B cell (primary cell): ENCODE data around the gene EXOC4. TPM values are rescaled to one million over a fixed set of nuclear protein-coding genes. Genes with fewer than 3 reads are reported as not detected.

ENCODE experiments used
- ATAC-seq: fragments of 200-7000 bp; cut with Tn5 transposase; one replicate; pipeline ENCODE4 v1.10.0; 2021; ENCODE audit warnings: low read depth, mild to moderate bottlenecking, moderate number of reproducible peaks, moderate library complexity
- CTCF ChIA-PET: fragments of 350-600 bp; sonication (Branson Sonifier 250); formaldehyde crosslinking; loops from one replicate; lab custom pipeline; 2021; ENCODE audit warnings: antibody characterized with exemption, inconsistent platforms; lab: Charles Lee
- POLR2A ChIA-PET: fragments of 350-600 bp; sonication (Branson Sonifier 250); formaldehyde crosslinking; loops from one replicate; lab custom pipeline; 2021; ENCODE audit warnings: antibody characterized with exemption; lab: Charles Lee
- DNase-seq: peaks from one replicate; pipeline ENCODE4 v3.0.0; 2013
- H2AFZ ChIP-seq: 2 replicates; pipeline ENCODE4 v1.6.1; 2012; ENCODE audit warnings: mild to moderate bottlenecking, low read depth, low read length; ENCODE audit not compliant: insufficient read depth, poor library complexity, severe bottlenecking
- H3K27ac ChIP-seq, 2 donors: 1 replicate in 1 of 2; 2 replicates in 1 of 2; pipeline ENCODE4 v1.5.1; 2012 to 2013; ENCODE audit warnings: low read length in 2 of 2, mild to moderate bottlenecking in 2 of 2, moderate library complexity in 1 of 2
- H3K27me3 ChIP-seq, 4 experiments: fragments of 200-600 bp in 1 of 4; sonication (generic) in 1 of 4; replicated peaks in 1 of 4; 1 replicate in 2 of 4; 2 replicates in 2 of 4; pipeline versions ENCODE4 v1.6.1 to v1.7.0; 2013 to 2016; ENCODE audit warnings: low read length in 3 of 4, mild to moderate bottlenecking in 2 of 4, mixed read lengths in 1 of 4, moderate library complexity in 1 of 4; ENCODE audit not compliant: insufficient read depth in 4 of 4, control insufficient read depth in 3 of 4; ENCODE audit errors: control extremely low read depth in 1 of 4
- H3K36me3 ChIP-seq, 2 experiments: replicated peaks in 1 of 2; 1 replicate in 1 of 2; 2 replicates in 1 of 2; pipeline versions ENCODE4 v1.6.1 to v1.7.1; 2013; ENCODE audit warnings: low read length in 1 of 2; ENCODE audit not compliant: insufficient read depth in 2 of 2, control insufficient read depth in 1 of 2; ENCODE audit errors: control extremely low read depth in 1 of 2, extremely low read depth in 1 of 2
- H3K4me1 ChIP-seq, 2 donors: fragments of 200-600 bp in 1 of 2; sonication (generic) in 1 of 2; 1 replicate in 1 of 2; 2 replicates in 1 of 2; pipeline versions ENCODE4 v1.5.1 to v1.6.1; 2013 to 2017; ENCODE audit warnings: low read length in 2 of 2; ENCODE audit not compliant: control insufficient read depth in 2 of 2, insufficient read depth in 2 of 2
- H3K4me2 ChIP-seq: replicated peaks from 2 replicates; pipeline ENCODE3; 2012; ENCODE audit warnings: mild to moderate bottlenecking, low read depth, low read length; ENCODE audit not compliant: poor library complexity, severe bottlenecking
- H3K4me3 ChIP-seq, 5 experiments: fragments of 200-600 bp in 1 of 5; sonication (generic) in 1 of 5; 1 replicate in 3 of 5; 2 replicates in 2 of 5; pipeline versions ENCODE4 v1.5.1 to v1.7.0; 2011 to 2016; ENCODE audit warnings: low read length in 4 of 5, mild to moderate bottlenecking in 4 of 5, low read depth in 2 of 5, control low read depth in 1 of 5, moderate library complexity in 1 of 5; ENCODE audit not compliant: insufficient read depth in 1 of 5; ENCODE audit errors: control extremely low read depth in 1 of 5, extremely low read depth in 1 of 5
- H3K79me2 ChIP-seq: fragments of 200-600 bp; sonication (generic); one replicate; pipeline ENCODE4 v1.6.0; 2016; ENCODE audit warnings: low read length; ENCODE audit not compliant: control insufficient read depth, insufficient read depth
- H3K9ac ChIP-seq: fragments of 200-600 bp; sonication (generic); 2 replicates; pipeline ENCODE4 v1.6.1; 2017; ENCODE audit warnings: mild to moderate bottlenecking, low read length, moderate library complexity
- H3K9me3 ChIP-seq, 3 donors: one replicate each; pipeline versions ENCODE4 v1.6.1 to v1.7.1; 2013; ENCODE audit warnings: low read length in 2 of 3; ENCODE audit not compliant: control insufficient read depth in 2 of 3, insufficient read depth in 1 of 3; ENCODE audit errors: control extremely low read depth in 1 of 3
- H4K20me1 ChIP-seq: 2 replicates; pipeline ENCODE4 v1.6.0; 2012; ENCODE audit warnings: mild to moderate bottlenecking, low read length; ENCODE audit not compliant: insufficient read depth, control insufficient read depth, poor library complexity, severe bottlenecking
- H3K27ac Mint-ChIP-seq: one replicate; pipeline ENCODE4 v1.8.0; 2021; ENCODE audit warnings: mixed read lengths
- H3K27me3 Mint-ChIP-seq: one replicate; pipeline ENCODE4 v1.8.0; 2021; ENCODE audit warnings: mixed read lengths
- H3K4me1 Mint-ChIP-seq: one replicate; pipeline ENCODE4 v1.8.0; 2021; ENCODE audit warnings: mixed read lengths
- H3K4me3 Mint-ChIP-seq: one replicate; pipeline ENCODE4 v1.8.0; 2021; ENCODE audit warnings: mixed read lengths
- H3K9me3 Mint-ChIP-seq: one replicate; pipeline ENCODE4 v1.8.0; 2022; ENCODE audit warnings: mixed read lengths; ENCODE audit not compliant: insufficient read depth
- EZH2 ChIP-seq: IDR thresholded peaks from 2 replicates; pipeline ENCODE4 v1.6.1; 2012; ENCODE audit warnings: borderline replicate concordance, low read depth, mild to moderate bottlenecking, moderate library complexity, low read length; ENCODE audit not compliant: insufficient read depth, poor library complexity, severe bottlenecking
- WGBS: methylation state at CpG from one replicate; pipeline ENCODE4 v1.1.5; 2013; ENCODE audit warnings: missing lambda C conversion rate; ENCODE audit not compliant: insufficient coverage; 5-methylcytosine and 5-hydroxymethylcytosine counted together
- intact Hi-C: fragments of 100-400 bp; cut with micrococcal nuclease; formaldehyde crosslinking; loops from one replicate; pipeline ENCODE4 v1.10.0; 2022
- polyA plus RNA-seq: library from polyadenylated mRNA; depleted of rRNA; stranded (reverse); fragments of >200 nt; gene quantifications from 2 replicates; pipeline ENCODE4 v1.2.3, GENCODE V29; 2012
- total RNA-seq, 2 donors: library from RNA; stranded (reverse); fragments of 120-200 nt in 1 of 2; gene quantifications; 1 replicate in 1 of 2; 2 replicates in 1 of 2; pipeline versions ENCODE4 v1.2.3 to v1.2.4, GENCODE V29; 2013 to 2022
- TF ChIP-seq, protein P1 (sequence below): fragments of 200-600 bp; IDR thresholded peaks from one replicate; pipeline ENCODE4 v1.8.0; 2022; ENCODE audit warnings: antibody characterized with exemption, mild to moderate bottlenecking

EXOC4 gene
- total and polyA plus RNA-seq, 2 donors (not counting 1 experiment from before 2014, with no cell fraction given), result 16.7 to 135 TPM

DNA sequence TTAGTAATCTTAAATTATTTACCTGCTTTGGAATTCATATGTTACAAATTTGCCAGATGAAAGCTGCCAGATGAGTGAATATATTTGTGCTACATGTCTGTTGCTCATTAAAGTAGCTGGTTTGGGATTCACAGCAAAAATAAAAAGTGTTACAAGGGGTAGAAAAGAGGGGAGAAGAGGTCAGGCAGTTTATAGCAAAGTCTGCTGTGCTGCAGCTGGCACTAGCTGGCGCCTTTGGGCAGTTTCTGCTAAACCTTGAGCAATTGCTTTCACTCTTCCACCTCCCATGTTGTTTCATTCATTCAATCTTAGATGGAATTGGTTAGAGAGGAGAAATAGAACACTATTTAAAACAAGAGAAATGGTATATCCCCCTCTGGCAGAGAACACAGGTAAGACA is 470.2 kb downstream of the EXOC4 start:
- no peaks in the 10 kb centered on the region for H3K27me3 ChIP-seq
- intact Hi-C loops, result no loop called here
- H3K4me2 ChIP-seq, result no peak overlapping the region
- no peaks in the 10 kb centered on the region for H4K20me1 ChIP-seq
- ChIA-PET CTCF (no interaction called here), POLR2A (interaction anchor here (0.6 kb wide), 1 partner anchor 14 kb away, joined by 6 read pairs; no protein-coding TSS in a partner anchor)
- no peaks in the 10 kb centered on the region for H3K79me2 ChIP-seq
- Mint-ChIP-seq H3K4me3 (no peak overlapping the region), H3K4me1 (no peaks in the 10 kb centered on the region), H3K9me3 (no peaks in the 10 kb centered on the region), H3K27ac (no peak overlapping the region), H3K27me3 (no peaks in the 10 kb centered on the region)
- TF ChIP-seq, protein P1, sequence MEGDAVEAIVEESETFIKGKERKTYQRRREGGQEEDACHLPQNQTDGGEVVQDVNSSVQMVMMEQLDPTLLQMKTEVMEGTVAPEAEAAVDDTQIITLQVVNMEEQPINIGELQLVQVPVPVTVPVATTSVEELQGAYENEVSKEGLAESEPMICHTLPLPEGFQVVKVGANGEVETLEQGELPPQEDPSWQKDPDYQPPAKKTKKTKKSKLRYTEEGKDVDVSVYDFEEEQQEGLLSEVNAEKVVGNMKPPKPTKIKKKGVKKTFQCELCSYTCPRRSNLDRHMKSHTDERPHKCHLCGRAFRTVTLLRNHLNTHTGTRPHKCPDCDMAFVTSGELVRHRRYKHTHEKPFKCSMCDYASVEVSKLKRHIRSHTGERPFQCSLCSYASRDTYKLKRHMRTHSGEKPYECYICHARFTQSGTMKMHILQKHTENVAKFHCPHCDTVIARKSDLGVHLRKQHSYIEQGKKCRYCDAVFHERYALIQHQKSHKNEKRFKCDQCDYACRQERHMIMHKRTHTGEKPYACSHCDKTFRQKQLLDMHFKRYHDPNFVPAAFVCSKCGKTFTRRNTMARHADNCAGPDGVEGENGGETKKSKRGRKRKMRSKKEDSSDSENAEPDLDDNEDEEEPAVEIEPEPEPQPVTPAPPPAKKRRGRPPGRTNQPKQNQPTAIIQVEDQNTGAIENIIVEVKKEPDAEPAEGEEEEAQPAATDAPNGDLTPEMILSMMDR, result no peak
- no peak for TF ChIP-seq EZH2
- H3K27ac ChIP-seq, result no peak overlapping the region
- ATAC-seq, result no peak
- DNase-seq, result no peak
- H3K4me1 ChIP-seq, result no peaks in the 10 kb centered on the region
- no CpG with 5 or more reads among the region's 1 CpG for WGBS
- no peak overlapping the region for H2AFZ ChIP-seq
- no peak overlapping the region for H3K4me3 ChIP-seq
- H3K9ac ChIP-seq, result no peak overlapping the region
- H3K36me3 ChIP-seq, result no peaks in the 10 kb centered on the region
- no peaks in the 10 kb centered on the region for H3K9me3 ChIP-seq

DNA sequence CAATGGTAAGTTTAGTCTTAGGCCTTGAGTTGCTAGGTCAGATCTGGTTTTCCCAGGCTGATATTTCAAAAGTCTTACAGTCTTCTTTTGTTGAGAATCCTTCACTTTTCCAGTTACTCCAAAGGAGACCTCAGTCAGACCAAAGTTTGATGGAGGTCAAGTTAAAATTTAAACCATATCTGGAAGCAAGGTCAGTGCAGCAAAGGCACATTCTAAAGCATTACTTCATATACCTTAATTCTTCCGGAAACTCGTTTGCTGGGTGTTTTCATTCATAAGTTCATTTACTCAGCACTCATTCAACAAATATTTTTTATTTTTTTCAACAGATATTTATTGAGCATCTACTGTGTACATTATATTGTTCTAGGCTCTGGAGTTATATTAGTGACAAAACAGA is 471.3 kb downstream of the EXOC4 start:
- Mint-ChIP-seq H3K27me3 (no peaks in the 10 kb centered on the region), H3K27ac (no peak overlapping the region), H3K4me3 (no peak overlapping the region), H3K4me1 (no peaks in the 10 kb centered on the region), H3K9me3 (no peaks in the 10 kb centered on the region)
- Histone ChIP-seq H2AFZ (no peak overlapping the region), H4K20me1 (no peaks in the 10 kb centered on the region), H3K4me2 (no peak overlapping the region), H3K9me3 (no peaks in the 10 kb centered on the region), H3K79me2 (no peaks in the 10 kb centered on the region), H3K36me3 (no peaks in the 10 kb centered on the region), H3K27me3 (no peaks in the 10 kb centered on the region), H3K27ac (no peak overlapping the region), H3K9ac (no peak overlapping the region), H3K4me1 (no peaks in the 10 kb centered on the region), H3K4me3 (no peak overlapping the region)
- intact Hi-C loops, result no loop called here
- ChIA-PET POLR2A (no interaction called here), CTCF (no interaction called here)
- no peak for ATAC-seq
- WGBS, result no CpG with 5 or more reads among the region's 2 CpGs
- TF ChIP-seq EZH2, result no peak
- TF ChIP-seq, protein P1, result no peak
- DNase-seq, result no peak
